ENCODE data around the gene TRDN. TPM values are rescaled to one million over a fixed set of nuclear protein-coding genes. Genes with fewer than 3 reads are reported as not detected.
"Not testable (repeated sequence)": the region's sequence is repeated elsewhere in the genome, so short reads cannot be mapped to it uniquely, and the experiment has no call there.

The TRDN gene
- total and polyA plus RNA-seq, 2 donors, result 0.18 to 0.38 TPM

GRCh38 chr6:123338394-123338793 lies 298.4 kb downstream of the TRDN start:
- DNase-seq (ENCODE audit: low read depth in 6 of 9, low spot score in 9 of 9), result no peak
- Histone ChIP-seq H3K27ac (ENCODE audit: low read depth in 1 of 2, low read length in 1 of 2) (no peak overlapping the region), H3K9me3 (ENCODE audit: control insufficient read depth in 2 of 2, insufficient read depth in 1 of 2, low read length in 1 of 2) (no peaks in the 10 kb centered on the region), H3K36me3 (ENCODE audit: control insufficient read depth in 2 of 2, insufficient read depth in 2 of 2, low read length in 1 of 2) (no peaks in the 10 kb centered on the region), H3K27me3 (ENCODE audit: control insufficient read depth in 2 of 2, insufficient read depth in 1 of 2, low read length in 1 of 2) (no peaks in the 10 kb centered on the region), H3K4me3 (ENCODE audit: low read length in 2 of 2) (no peak overlapping the region), H3K4me1 (ENCODE audit: control insufficient read depth in 2 of 2, insufficient read depth in 2 of 2, low read length in 2 of 2) (no peaks in the 10 kb centered on the region)

GRCh38 chr6:123333000-123333756 lies 303.6 kb downstream of the TRDN start:
- no peaks in the 10 kb centered on the region for H3K4me1 ChIP-seq (ENCODE audit: control insufficient read depth in 2 of 2, insufficient read depth in 2 of 2, low read length in 2 of 2)
- DNase-seq (ENCODE audit: low read depth in 6 of 9, low spot score in 9 of 9), result no peak
- WGBS, result 83% methylated on average over 3 of the region's 3 CpGs
- H3K36me3 ChIP-seq (ENCODE audit: control insufficient read depth in 2 of 2, insufficient read depth in 2 of 2, low read length in 1 of 2), result no peaks in the 10 kb centered on the region
- no peaks in the 10 kb centered on the region for H3K27me3 ChIP-seq (ENCODE audit: control insufficient read depth in 2 of 2, insufficient read depth in 1 of 2, low read length in 1 of 2)
- H3K9me3 ChIP-seq (ENCODE audit: control insufficient read depth in 2 of 2, insufficient read depth in 1 of 2, low read length in 1 of 2), result no peaks in the 10 kb centered on the region
- no peak overlapping the region for H3K4me3 ChIP-seq (ENCODE audit: low read length in 2 of 2)
- no peak overlapping the region for H3K27ac ChIP-seq (ENCODE audit: low read depth in 1 of 2, low read length in 1 of 2)

GRCh38 chr6:123332070-123332469 lies 304.7 kb downstream of the TRDN start:
- WGBS, result 93% methylated on average over 2 of the region's 2 CpGs

GRCh38 chr6:123329337-123329736 lies 307.4 kb downstream of the TRDN start:
- H3K4me1 ChIP-seq (ENCODE audit: control insufficient read depth in 2 of 2, insufficient read depth in 2 of 2, low read length in 2 of 2), result no peaks in the 10 kb centered on the region
- no peaks in the 10 kb centered on the region for H3K36me3 ChIP-seq (ENCODE audit: control insufficient read depth in 2 of 2, insufficient read depth in 2 of 2, low read length in 1 of 2)
- H3K27me3 ChIP-seq (ENCODE audit: control insufficient read depth in 2 of 2, insufficient read depth in 1 of 2, low read length in 1 of 2), result no peaks in the 10 kb centered on the region
- no peaks in the 10 kb centered on the region for H3K9me3 ChIP-seq (ENCODE audit: control insufficient read depth in 2 of 2, insufficient read depth in 1 of 2, low read length in 1 of 2)
- no peak for DNase-seq (ENCODE audit: low read depth in 6 of 9, low spot score in 9 of 9)
- H3K4me3 ChIP-seq (ENCODE audit: low read length in 2 of 2), result no peak overlapping the region
- no peak overlapping the region for H3K27ac ChIP-seq (ENCODE audit: low read depth in 1 of 2, low read length in 1 of 2)

More at GRCh38 chr6:123332070-123332469, 304.7 kb downstream of the TRDN start:
- H3K4me3 ChIP-seq (ENCODE audit: low read length in 2 of 2), result no peak overlapping the region
- no peak for DNase-seq (ENCODE audit: low read depth in 6 of 9, low spot score in 9 of 9)
- no peak overlapping the region for H3K27ac ChIP-seq (ENCODE audit: low read depth in 1 of 2, low read length in 1 of 2)
- H3K4me1 ChIP-seq (ENCODE audit: control insufficient read depth in 2 of 2, insufficient read depth in 2 of 2, low read length in 2 of 2), result no peaks in the 10 kb centered on the region
- H3K36me3 ChIP-seq (ENCODE audit: control insufficient read depth in 2 of 2, insufficient read depth in 2 of 2, low read length in 1 of 2), result no peaks in the 10 kb centered on the region
- H3K9me3 ChIP-seq (ENCODE audit: control insufficient read depth in 2 of 2, insufficient read depth in 1 of 2, low read length in 1 of 2), result no peaks in the 10 kb centered on the region
- no peaks in the 10 kb centered on the region for H3K27me3 ChIP-seq (ENCODE audit: control insufficient read depth in 2 of 2, insufficient read depth in 1 of 2, low read length in 1 of 2)

- no peak for DNase-seq (ENCODE audit: low read depth in 6 of 9, low spot score in 9 of 9)
- no peaks in the 10 kb centered on the region for H3K27me3 ChIP-seq (ENCODE audit: control insufficient read depth in 2 of 2, insufficient read depth in 1 of 2, low read length in 1 of 2)
- 89% methylated on average over 3 of the region's 3 CpGs for WGBS
- no peaks in the 10 kb centered on the region for H3K9me3 ChIP-seq (ENCODE audit: control insufficient read depth in 2 of 2, insufficient read depth in 1 of 2, low read length in 1 of 2)
- no peaks in the 10 kb centered on the region for H3K36me3 ChIP-seq (ENCODE audit: control insufficient read depth in 2 of 2, insufficient read depth in 2 of 2, low read length in 1 of 2)
- H3K4me1 ChIP-seq (ENCODE audit: control insufficient read depth in 2 of 2, insufficient read depth in 2 of 2, low read length in 2 of 2), result no peaks in the 10 kb centered on the region
- H3K27ac ChIP-seq (ENCODE audit: low read depth in 1 of 2, low read length in 1 of 2), result no peak overlapping the region
- H3K4me3 ChIP-seq (ENCODE audit: low read length in 2 of 2), result no peak overlapping the region
These were observed 313.1 kb downstream of the TRDN start for GRCh38 chr6:123323452-123324329.

GRCh38 chr6:123321020-123321419 lies 315.7 kb downstream of the TRDN start:
- Histone ChIP-seq H3K4me3 (ENCODE audit: low read length in 2 of 2) (no peak overlapping the region), H3K27ac (ENCODE audit: low read depth in 1 of 2, low read length in 1 of 2) (no peak overlapping the region), H3K36me3 (ENCODE audit: control insufficient read depth in 2 of 2, insufficient read depth in 2 of 2, low read length in 1 of 2) (no peaks in the 10 kb centered on the region), H3K27me3 (ENCODE audit: control insufficient read depth in 2 of 2, insufficient read depth in 1 of 2, low read length in 1 of 2) (no peaks in the 10 kb centered on the region), H3K9me3 (ENCODE audit: control insufficient read depth in 2 of 2, insufficient read depth in 1 of 2, low read length in 1 of 2) (no peaks in the 10 kb centered on the region), H3K4me1 (ENCODE audit: control insufficient read depth in 2 of 2, insufficient read depth in 2 of 2, low read length in 2 of 2) (no peaks in the 10 kb centered on the region)
- WGBS, result 88% methylated on average over 7 of the region's 7 CpGs
- DNase-seq (ENCODE audit: low read depth in 6 of 9, low spot score in 9 of 9), result no peak

- H3K4me3 ChIP-seq (ENCODE audit: low read length in 2 of 2), result no peak overlapping the region
- H3K27me3 ChIP-seq (ENCODE audit: control insufficient read depth in 2 of 2, insufficient read depth in 1 of 2, low read length in 1 of 2), result no peaks in the 10 kb centered on the region
- H3K27ac ChIP-seq (ENCODE audit: low read depth in 1 of 2, low read length in 1 of 2), result no peak overlapping the region
- WGBS, result 17% methylated on average over 2 of the region's 2 CpGs
- no peaks in the 10 kb centered on the region for H3K36me3 ChIP-seq (ENCODE audit: control insufficient read depth in 2 of 2, insufficient read depth in 2 of 2, low read length in 1 of 2)
- H3K4me1 ChIP-seq (ENCODE audit: control insufficient read depth in 2 of 2, insufficient read depth in 2 of 2, low read length in 2 of 2), result no peaks in the 10 kb centered on the region
- DNase-seq (ENCODE audit: low read depth in 6 of 9, low spot score in 9 of 9), result peak in 1 of 9 donors; percentile 10
- no peaks in the 10 kb centered on the region for H3K9me3 ChIP-seq (ENCODE audit: control insufficient read depth in 2 of 2, insufficient read depth in 1 of 2, low read length in 1 of 2)
These were observed 319.9 kb downstream of the TRDN start for GRCh38 chr6:123316733-123317323.

- not testable (repeated sequence) for H3K4me1 ChIP-seq (ENCODE audit: control insufficient read depth in 2 of 2, insufficient read depth in 2 of 2, low read length in 2 of 2)
These were observed 322.3 kb downstream of the TRDN start for GRCh38 chr6:123314459-123314858.

GRCh38 chr6:123309130-123309529 lies 327.6 kb downstream of the TRDN start:
- Histone ChIP-seq H3K4me3 (ENCODE audit: low read length in 2 of 2) (no peak overlapping the region), H3K27me3 (ENCODE audit: control insufficient read depth in 2 of 2, insufficient read depth in 1 of 2, low read length in 1 of 2) (no peaks in the 10 kb centered on the region), H3K27ac (ENCODE audit: low read depth in 1 of 2, low read length in 1 of 2) (no peak overlapping the region), H3K9me3 (ENCODE audit: control insufficient read depth in 2 of 2, insufficient read depth in 1 of 2, low read length in 1 of 2) (no peaks in the 10 kb centered on the region), H3K36me3 (ENCODE audit: control insufficient read depth in 2 of 2, insufficient read depth in 2 of 2, low read length in 1 of 2) (no peaks in the 10 kb centered on the region), H3K4me1 (ENCODE audit: control insufficient read depth in 2 of 2, insufficient read depth in 2 of 2, low read length in 2 of 2) (no peaks in the 10 kb centered on the region)
- WGBS, result 89% methylated on average over 1 of the region's 1 CpG
- DNase-seq (ENCODE audit: low read depth in 6 of 9, low spot score in 9 of 9), result no peak

More at GRCh38 chr6:123314459-123314858, 322.3 kb downstream of the TRDN start:
- not testable (repeated sequence) for H3K27ac ChIP-seq (ENCODE audit: low read depth in 1 of 2, low read length in 1 of 2); H3K9me3 ChIP-seq (ENCODE audit: control insufficient read depth in 2 of 2, insufficient read depth in 1 of 2, low read length in 1 of 2); H3K36me3 ChIP-seq (ENCODE audit: control insufficient read depth in 2 of 2, insufficient read depth in 2 of 2, low read length in 1 of 2); H3K4me3 ChIP-seq (ENCODE audit: low read length in 2 of 2); H3K27me3 ChIP-seq (ENCODE audit: control insufficient read depth in 2 of 2, insufficient read depth in 1 of 2, low read length in 1 of 2); DNase-seq (ENCODE audit: low read depth in 6 of 9, low spot score in 9 of 9)
- 98% methylated on average over 2 of the region's 2 CpGs for WGBS

All from thymus (tissue), 11 donors.